ENCODE results near the gene RAB11FIP5.

RAB11FIP5 gene

DNA sequence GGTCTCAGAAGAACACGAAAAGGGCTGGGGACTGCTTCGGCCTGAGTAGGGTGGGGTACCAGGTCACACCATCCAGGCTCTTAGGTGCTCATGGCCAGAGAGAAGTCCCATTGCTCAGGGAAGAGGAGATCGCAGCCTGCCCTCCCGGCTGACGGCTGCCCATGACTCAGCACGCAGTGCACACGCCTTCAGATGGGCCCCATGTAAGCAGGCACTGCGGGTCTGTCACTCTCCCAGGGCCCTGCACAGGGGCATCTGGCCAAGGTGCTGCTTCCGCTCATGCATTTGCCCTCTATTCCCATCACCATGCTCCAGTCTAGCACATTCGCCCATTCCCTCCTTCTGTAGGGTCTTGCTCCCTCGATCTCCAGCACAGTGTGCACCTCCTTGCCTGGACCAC, 76.0 kb downstream of the RAB11FIP5 start:
- Histone ChIP-seq H4K20me1 (peaks cover 0 to 17% (median 0%) of the 10 kb centered on the region in 11 experiments; a peak in 4 of 22 replicates), H3K27ac (peak overlapping the region in 4 of 11 experiments; percentile 7 to 43 (median 23); a peak in 7 of 22 replicates), H3K4me1 (peaks cover 15 to 46% (median 33%) of the 10 kb centered on the region in 10 experiments), H3K36me3 (peaks cover 0 to 21% (median 0%) of the 10 kb centered on the region in 11 experiments; a peak in 6 of 22 replicates), H3K9ac (no peak overlapping the region), H3K27me3 (no peaks in the 10 kb centered on the region), H3K4me2 (peak overlapping the region in 9 of 11 experiments; percentile 4 to 48 (median 31); a peak in 14 of 22 replicates), H3K9me3 (replicated peaks in 1 of 11) (no peaks in the 10 kb centered on the region), H3K4me3 (no peak overlapping the region)
- no peak for TF ChIP-seq Cebpa-rat (IDR thresholded peaks at IDR 0.05)

GRCh38 chr2:73035899-73036711, 76.6 kb downstream of the RAB11FIP5 start:
- H3K27me3 ChIP-seq: no peaks in the 10 kb centered on the region
- peak overlapping the region in 4 of 11 experiments; percentile 7 to 43 (median 23); a peak in 8 of 22 replicates for H3K27ac ChIP-seq
- no peak overlapping the region for H3K9ac ChIP-seq
- H3K4me2 ChIP-seq: peak overlapping the region in 9 of 11 experiments; percentile 4 to 48 (median 31); a peak in 14 of 22 replicates
- no peaks in the 10 kb centered on the region for H3K9me3 ChIP-seq (replicated peaks in 1 of 11)
- no peak overlapping the region for H3K4me3 ChIP-seq
- H3K4me1 ChIP-seq: peaks cover 17 to 49% (median 36%) of the 10 kb centered on the region in 10 experiments
- peaks cover 0 to 21% (median 0%) of the 10 kb centered on the region in 11 experiments; a peak in 6 of 22 replicates for H3K36me3 ChIP-seq
- no peak for TF ChIP-seq Cebpa-rat (IDR thresholded peaks at IDR 0.05)
- peaks cover 0 to 23% (median 0%) of the 10 kb centered on the region in 11 experiments; a peak in 5 of 22 replicates for H4K20me1 ChIP-seq

GRCh38 chr2:73034661-73035375, 77.9 kb downstream of the RAB11FIP5 start:
- peaks cover 0 to 26% (median 0%) of the 10 kb centered on the region in 11 experiments; a peak in 5 of 22 replicates for H4K20me1 ChIP-seq
- peak overlapping the region in 1 of 11 experiments; percentile 26; a peak in 2 of 22 replicates for H3K9ac ChIP-seq
- H3K9me3 ChIP-seq (replicated peaks in 1 of 11): no peaks in the 10 kb centered on the region
- H3K27me3 ChIP-seq: no peaks in the 10 kb centered on the region
- H3K4me1 ChIP-seq: peaks cover 17 to 49% (median 36%) of the 10 kb centered on the region in 10 experiments
- TF ChIP-seq Cebpa-rat (IDR thresholded peaks at IDR 0.05): peak in 2 of 11 experiments; percentile 33 to 48; a peak in 3 of 22 replicates
- H3K36me3 ChIP-seq: peaks cover 0 to 15% (median 0%) of the 10 kb centered on the region in 11 experiments; a peak in 3 of 22 replicates
- peak overlapping the region in 8 of 11 experiments; percentile 18 to 68 (median 50); a peak in 14 of 22 replicates for H3K4me2 ChIP-seq
- peak overlapping the region in 5 of 11 experiments; percentile 23 to 68 (median 40); a peak in 8 of 22 replicates for H3K27ac ChIP-seq
- H3K4me3 ChIP-seq: no peak overlapping the region

DNA sequence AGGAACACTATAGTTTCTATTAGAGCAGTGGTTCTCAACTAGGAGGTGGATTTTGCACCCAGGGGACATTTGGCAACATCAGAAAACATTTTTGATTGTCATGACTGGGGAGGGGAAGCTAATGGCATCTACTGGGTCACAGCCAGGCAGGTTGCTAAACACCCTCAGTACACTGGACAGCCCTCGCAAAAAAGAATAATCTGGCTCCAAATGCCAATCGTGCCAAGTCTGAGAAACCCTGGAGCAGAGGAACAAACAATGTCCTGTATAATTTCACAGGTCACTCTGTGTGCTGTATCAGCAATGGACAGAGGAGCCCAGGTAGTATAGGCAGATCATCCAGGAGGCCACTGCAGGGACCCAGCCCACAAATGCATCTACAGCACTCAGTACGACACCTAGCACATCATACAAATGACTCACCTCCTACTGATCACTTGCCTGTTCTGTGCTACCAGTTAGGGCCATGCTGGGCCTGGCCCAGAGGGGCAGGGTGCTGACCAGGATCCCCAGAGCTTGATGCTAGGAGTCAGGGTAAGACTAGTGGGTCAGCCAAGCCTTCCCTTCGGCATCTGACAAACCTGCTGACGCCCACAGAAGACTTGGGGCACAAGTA, 78.9 kb downstream of the RAB11FIP5 start:
- Histone ChIP-seq H3K36me3 (peaks cover 0 to 9% (median 0%) of the 10 kb centered on the region in 11 experiments; a peak in 3 of 22 replicates), H3K27me3 (no peaks in the 10 kb centered on the region), H3K9me3 (replicated peaks in 1 of 11) (no peaks in the 10 kb centered on the region), H4K20me1 (peaks cover 0 to 26% (median 0%) of the 10 kb centered on the region in 11 experiments; a peak in 5 of 22 replicates), H3K4me2 (peak overlapping the region in 7 of 11 experiments; percentile 29 to 68 (median 50); a peak in 12 of 22 replicates), H3K9ac (peak overlapping the region in 1 of 11 experiments; percentile 26; a peak in 2 of 22 replicates), H3K4me3 (no peak overlapping the region), H3K27ac (peak overlapping the region in 6 of 11 experiments; percentile 9 to 68 (median 31); a peak in 9 of 22 replicates), H3K4me1 (peaks cover 19 to 52% (median 36%) of the 10 kb centered on the region in 10 experiments)
- no peak for TF ChIP-seq Cebpa-rat (IDR thresholded peaks at IDR 0.05)

- Histone ChIP-seq H3K36me3 (peaks cover 0 to 8% (median 0%) of the 10 kb centered on the region in 11 experiments; a peak in 4 of 22 replicates), H3K9ac (no peak overlapping the region), H3K27ac (peak overlapping the region in 1 of 11 experiments; percentile 68; a peak in 2 of 22 replicates), H3K4me1 (peaks cover 19 to 57% (median 36%) of the 10 kb centered on the region in 10 experiments), H3K27me3 (no peaks in the 10 kb centered on the region), H4K20me1 (peaks cover 0 to 26% (median 0%) of the 10 kb centered on the region in 11 experiments; a peak in 5 of 22 replicates), H3K9me3 (replicated peaks in 1 of 11) (no peaks in the 10 kb centered on the region), H3K4me3 (no peak overlapping the region), H3K4me2 (peak overlapping the region in 3 of 11 experiments; percentile 50 to 68 (median 50); a peak in 4 of 22 replicates)
- no peak for TF ChIP-seq Cebpa-rat (IDR thresholded peaks at IDR 0.05)
Observed at GRCh38 chr2:73033142-73033765, 79.5 kb downstream of the RAB11FIP5 start.

DNA sequence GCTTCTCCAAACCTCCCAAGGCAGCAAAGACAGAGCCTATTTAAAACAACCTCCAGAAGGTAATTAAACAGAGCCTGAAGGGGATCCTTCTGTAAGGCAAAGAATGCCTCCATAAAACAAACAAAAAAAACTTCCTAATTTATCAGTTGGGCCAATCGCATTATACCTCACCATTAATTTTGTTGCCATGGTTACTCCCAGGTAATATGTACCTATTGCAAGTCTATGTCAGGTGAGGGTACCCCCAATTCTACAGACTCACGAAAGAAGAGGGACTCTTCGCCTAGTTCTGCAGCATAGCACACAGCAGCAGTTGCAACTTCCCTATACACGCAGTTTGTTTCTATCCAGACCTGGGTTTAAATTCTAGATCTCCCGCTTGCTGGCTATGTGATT, 80.0 kb downstream of the RAB11FIP5 start:
- peaks cover 19 to 57% (median 36%) of the 10 kb centered on the region in 10 experiments for H3K4me1 ChIP-seq
- H3K36me3 ChIP-seq: peaks cover 0 to 8% (median 0%) of the 10 kb centered on the region in 11 experiments; a peak in 4 of 22 replicates
- H3K4me2 ChIP-seq: peak overlapping the region in 3 of 11 experiments; percentile 28 to 59 (median 56); a peak in 2 of 22 replicates
- H3K4me3 ChIP-seq: no peak overlapping the region
- H4K20me1 ChIP-seq: peaks cover 0 to 26% (median 0%) of the 10 kb centered on the region in 11 experiments; a peak in 5 of 22 replicates
- no peaks in the 10 kb centered on the region for H3K9me3 ChIP-seq (replicated peaks in 1 of 11)
- no peak overlapping the region for H3K27ac ChIP-seq
- H3K9ac ChIP-seq: no peak overlapping the region
- TF ChIP-seq Cebpa-rat (IDR thresholded peaks at IDR 0.05): no peak
- no peaks in the 10 kb centered on the region for H3K27me3 ChIP-seq

GRCh38 chr2:73031725-73032701, 80.7 kb downstream of the RAB11FIP5 start:
- Histone ChIP-seq H3K27ac (no peak overlapping the region), H4K20me1 (peaks cover 0 to 26% (median 0%) of the 10 kb centered on the region in 11 experiments; a peak in 5 of 22 replicates), H3K4me1 (peaks cover 19 to 57% (median 36%) of the 10 kb centered on the region in 10 experiments), H3K27me3 (no peaks in the 10 kb centered on the region), H3K9me3 (replicated peaks in 1 of 11) (no peaks in the 10 kb centered on the region), H3K4me3 (no peak overlapping the region), H3K36me3 (peaks cover 0 to 7% (median 0%) of the 10 kb centered on the region in 11 experiments; a peak in 4 of 22 replicates), H3K9ac (no peak overlapping the region), H3K4me2 (peak overlapping the region in 9 of 11 experiments; percentile 13 to 59 (median 30); a peak in 12 of 22 replicates)
- no peak for TF ChIP-seq Cebpa-rat (IDR thresholded peaks at IDR 0.05)
